Lung (tissue), 12 donors: Measurements from ENCODE around the gene TDRD5. TPM values are rescaled to one million over a fixed set of nuclear protein-coding genes. Genes with fewer than 3 reads are reported as not detected.
"Not testable (repeated sequence)": the region's sequence is repeated elsewhere in the genome, so short reads cannot be mapped to it uniquely, and the experiment has no call there.

Source experiments
- ATAC-seq: fragments of 200-7000 bp; cut with Tn5 transposase; one replicate; pipeline ENCODE4 v1.9.1; 2020; ENCODE audit warnings: moderate number of reproducible peaks; ENCODE audit not compliant: insufficient read depth, low FRiP score
- DNase-seq, 3 donors: peaks; one replicate each; pipeline ENCODE4 v3.0.0-alpha.2; 2013 to 2017
- H3K27ac ChIP-seq, 2 donors: one replicate each; pipeline ENCODE4 v1.5.1; 2013; ENCODE audit warnings: mild to moderate bottlenecking in 2 of 2, moderate library complexity in 2 of 2, control low read depth in 1 of 2, inconsistent platforms in 1 of 2, low read depth in 1 of 2, low read length in 1 of 2
- H3K27me3 ChIP-seq, 3 donors: one replicate each; pipeline ENCODE4 v1.5.1; 2013; ENCODE audit warnings: low read length in 2 of 3; ENCODE audit not compliant: control insufficient read depth in 3 of 3, insufficient read depth in 3 of 3
- H3K36me3 ChIP-seq, 4 donors: one replicate each; pipeline ENCODE4 v1.5.1; 2013; ENCODE audit warnings: low read length in 4 of 4, mild to moderate bottlenecking in 1 of 4, moderate library complexity in 1 of 4; ENCODE audit not compliant: control insufficient read depth in 4 of 4, insufficient read depth in 4 of 4
- H3K4me1 ChIP-seq, 5 donors: one replicate each; pipeline ENCODE4 v1.5.1; 2013; ENCODE audit warnings: low read length in 5 of 5, mild to moderate bottlenecking in 2 of 5, moderate library complexity in 1 of 5; ENCODE audit not compliant: control insufficient read depth in 5 of 5, insufficient read depth in 5 of 5
- H3K4me3 ChIP-seq: one replicate; pipeline ENCODE4 v1.5.1; 2013; ENCODE audit warnings: mild to moderate bottlenecking, control low read depth, moderate library complexity
- H3K9ac ChIP-seq, 2 donors: one replicate each; pipeline ENCODE4 v1.5.1; 2013; ENCODE audit warnings: low read length in 2 of 2, control low read depth in 1 of 2; ENCODE audit not compliant: insufficient read depth in 1 of 2
- H3K9me3 ChIP-seq, 4 donors: one replicate each; pipeline ENCODE4 v1.5.1; 2013; ENCODE audit warnings: low read length in 3 of 4, mild to moderate bottlenecking in 1 of 4, moderate library complexity in 1 of 4; ENCODE audit not compliant: control insufficient read depth in 4 of 4, insufficient read depth in 3 of 4
- WGBS, 2 donors: extraction: QIAGEN DNeasy Blood & Tissue Kit; methylation state at CpG; one replicate each; pipeline ENCODE4 v1.1.7; 2013; 5-methylcytosine and 5-hydroxymethylcytosine counted together
- polyA plus RNA-seq, 2 donors: library from polyadenylated mRNA; stranded (reverse); fragments of 200-250 nt; gene quantifications; one replicate each; pipeline ENCODE4 v1.2.1, GENCODE V29; 2013
- total RNA-seq, 2 donors: library from RNA; depleted of rRNA in 1 of 2; stranded (reverse); fragments of >200 nt in 1 of 2; gene quantifications; one replicate each; pipeline ENCODE4 v1.2.1, GENCODE V29; 2014 to 2021
- TF ChIP-seq, protein P1 (sequence below): IDR thresholded peaks from 2 replicates; pipeline ENCODE4 v1.5.1; 2012; ENCODE audit warnings: mild to moderate bottlenecking; ENCODE audit errors: control extremely low read depth, extremely low read depth
- donor health status: control.
- donor health status: control.
- donor health status: Bipolar disorder and iron deficiency.
- donor health status: healthy.
- donor health status: DM: yes; HTN: yes; CAD: no.

The TDRD5 gene
- total and polyA plus RNA-seq, 4 donors: 0.05 to 0.37 (median 0.15) TPM

DNA sequence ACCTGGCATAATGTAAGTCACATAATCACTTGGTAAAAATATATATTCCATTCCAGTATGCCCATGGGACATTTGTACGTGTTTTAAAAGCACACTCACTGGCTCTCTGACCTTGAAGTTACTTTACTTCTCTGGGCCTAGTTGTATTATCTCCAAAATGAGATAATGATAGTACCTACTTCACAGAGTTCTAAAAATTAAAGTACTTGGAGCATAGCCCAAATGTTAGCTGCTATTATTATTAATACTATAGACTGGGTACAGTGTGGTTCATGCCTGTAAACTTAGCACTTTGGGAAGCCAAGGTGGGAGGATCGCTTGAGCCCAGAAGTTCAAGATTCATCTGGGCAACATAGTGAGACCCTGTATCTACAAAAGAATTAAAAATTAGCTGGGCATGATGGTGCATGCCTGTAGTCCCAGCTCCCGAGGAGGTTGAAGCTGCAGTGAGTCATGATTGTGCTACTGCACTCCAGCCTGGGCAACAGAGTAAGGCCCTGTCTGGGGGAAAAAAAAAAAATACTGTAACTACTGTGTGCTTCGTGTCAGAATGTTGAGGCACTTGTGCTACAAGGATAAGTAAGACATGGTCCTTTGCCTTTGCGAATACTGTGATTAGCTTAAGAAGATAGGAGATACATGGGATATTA, 45.7 kb downstream of the TDRD5 start:
- Histone ChIP-seq H3K4me3 (no peak overlapping the region), H3K27me3 (no peaks in the 10 kb centered on the region), H3K27ac (no peak overlapping the region), H3K36me3 (no peaks in the 10 kb centered on the region), H3K4me1 (peaks cover 0 to 2% (median 0%) of the 10 kb centered on the region in 5 donors), H3K9me3 (no peaks in the 10 kb centered on the region), H3K9ac (no peak overlapping the region)
- WGBS, 2 donors: 71 to 72% methylated on average over 5 of the region's 5 CpGs
- DNase-seq (no peak), ATAC-seq (no peak)
- TF ChIP-seq, protein P1, sequence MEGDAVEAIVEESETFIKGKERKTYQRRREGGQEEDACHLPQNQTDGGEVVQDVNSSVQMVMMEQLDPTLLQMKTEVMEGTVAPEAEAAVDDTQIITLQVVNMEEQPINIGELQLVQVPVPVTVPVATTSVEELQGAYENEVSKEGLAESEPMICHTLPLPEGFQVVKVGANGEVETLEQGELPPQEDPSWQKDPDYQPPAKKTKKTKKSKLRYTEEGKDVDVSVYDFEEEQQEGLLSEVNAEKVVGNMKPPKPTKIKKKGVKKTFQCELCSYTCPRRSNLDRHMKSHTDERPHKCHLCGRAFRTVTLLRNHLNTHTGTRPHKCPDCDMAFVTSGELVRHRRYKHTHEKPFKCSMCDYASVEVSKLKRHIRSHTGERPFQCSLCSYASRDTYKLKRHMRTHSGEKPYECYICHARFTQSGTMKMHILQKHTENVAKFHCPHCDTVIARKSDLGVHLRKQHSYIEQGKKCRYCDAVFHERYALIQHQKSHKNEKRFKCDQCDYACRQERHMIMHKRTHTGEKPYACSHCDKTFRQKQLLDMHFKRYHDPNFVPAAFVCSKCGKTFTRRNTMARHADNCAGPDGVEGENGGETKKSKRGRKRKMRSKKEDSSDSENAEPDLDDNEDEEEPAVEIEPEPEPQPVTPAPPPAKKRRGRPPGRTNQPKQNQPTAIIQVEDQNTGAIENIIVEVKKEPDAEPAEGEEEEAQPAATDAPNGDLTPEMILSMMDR: no peak

DNA sequence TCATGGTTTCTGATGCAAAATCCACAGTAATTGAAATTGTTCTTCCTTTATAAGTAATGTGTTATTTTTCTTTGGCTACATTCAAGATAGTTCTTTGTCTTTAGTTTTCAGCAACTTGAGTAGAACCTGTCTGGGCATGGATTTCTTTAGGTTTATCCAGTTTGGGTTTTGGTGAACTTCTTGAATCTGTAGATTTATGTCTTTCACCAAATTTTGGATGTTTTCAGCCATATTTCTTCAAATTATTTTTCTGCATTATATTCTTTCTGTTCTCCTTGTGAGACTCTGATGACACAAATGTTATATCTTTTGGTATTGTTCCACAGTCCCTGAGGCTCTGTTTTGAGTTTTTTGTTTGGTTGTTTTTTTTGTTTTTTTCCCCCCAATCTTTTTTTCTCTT, 69.4 kb downstream of the TDRD5 start:
- Histone ChIP-seq H3K27ac (no peak overlapping the region), H3K4me1 (no peaks in the 10 kb centered on the region), H3K27me3 (no peaks in the 10 kb centered on the region), H3K9me3 (peaks cover 0 to 6% (median 3%) of the 10 kb centered on the region in 4 donors), H3K9ac (no peak overlapping the region), H3K4me3 (no peak overlapping the region), H3K36me3 (no peaks in the 10 kb centered on the region)
- no peak for DNase-seq
- TF ChIP-seq, protein P1: no peak
- no peak for ATAC-seq

DNA sequence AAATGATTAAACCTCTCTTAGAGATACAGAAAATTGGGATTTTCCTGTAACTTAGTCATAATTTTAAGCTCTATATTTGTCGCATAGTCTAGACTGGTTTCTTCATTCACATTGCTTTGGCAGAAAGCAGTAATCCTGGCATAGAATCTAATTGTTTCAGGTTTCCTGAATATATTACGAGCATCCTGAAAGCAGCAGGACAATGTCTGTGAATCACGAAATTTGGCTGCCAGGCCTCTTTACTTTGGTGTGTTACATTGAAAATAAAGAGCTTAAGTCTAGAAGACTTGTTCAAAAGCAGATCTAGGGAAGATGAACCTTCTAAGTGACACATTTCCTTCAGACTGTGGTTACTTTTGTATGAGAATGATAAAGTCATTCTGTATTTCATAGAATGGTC, 72.2 kb downstream of the TDRD5 start:
- Histone ChIP-seq H3K9me3 (peaks cover 0 to 6% (median 3%) of the 10 kb centered on the region in 4 donors), H3K36me3 (no peaks in the 10 kb centered on the region), H3K27ac (no peak overlapping the region), H3K4me3 (no peak overlapping the region), H3K27me3 (no peaks in the 10 kb centered on the region), H3K9ac (no peak overlapping the region), H3K4me1 (no peaks in the 10 kb centered on the region)
- DNase-seq (no peak), ATAC-seq (no peak)
- 53 to 56% methylated on average over 3 of the region's 3 CpGs for WGBS, 2 donors
- TF ChIP-seq, protein P1: no peak

DNA sequence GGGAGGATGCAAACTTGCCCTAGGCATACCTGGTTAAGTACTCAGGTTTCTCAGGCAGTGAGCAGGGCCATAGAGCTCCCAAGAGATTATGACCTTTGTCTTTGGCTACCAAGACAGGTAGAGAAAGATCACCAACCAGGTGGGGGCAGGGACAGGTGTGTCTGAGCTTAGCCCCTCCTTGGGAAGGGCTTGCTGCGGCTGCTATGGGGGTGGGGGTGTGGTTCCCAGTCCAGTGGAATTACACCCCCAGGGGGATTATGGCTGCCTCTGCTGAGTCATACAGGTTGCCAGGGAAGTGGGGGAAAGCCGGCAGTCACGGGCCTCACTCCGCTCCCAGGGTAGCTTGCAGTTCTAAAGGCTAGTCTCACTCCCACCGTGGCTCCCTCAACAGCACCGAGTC, 86.2 kb downstream of the TDRD5 start:
- ATAC-seq (no peak), DNase-seq (no peak)
- H3K4me1 ChIP-seq: no peaks in the 10 kb centered on the region
- 84 to 86% methylated on average over 6 of the region's 6 CpGs for WGBS, 2 donors
- no peak overlapping the region for H3K4me3 ChIP-seq
- peaks cover 0 to 5% (median 0%) of the 10 kb centered on the region in 4 donors for H3K9me3 ChIP-seq
- TF ChIP-seq, protein P1: no peak
- H3K27ac ChIP-seq: no peak overlapping the region
- H3K36me3 ChIP-seq: no peaks in the 10 kb centered on the region
- no peaks in the 10 kb centered on the region for H3K27me3 ChIP-seq
- H3K9ac ChIP-seq: no peak overlapping the region

DNA sequence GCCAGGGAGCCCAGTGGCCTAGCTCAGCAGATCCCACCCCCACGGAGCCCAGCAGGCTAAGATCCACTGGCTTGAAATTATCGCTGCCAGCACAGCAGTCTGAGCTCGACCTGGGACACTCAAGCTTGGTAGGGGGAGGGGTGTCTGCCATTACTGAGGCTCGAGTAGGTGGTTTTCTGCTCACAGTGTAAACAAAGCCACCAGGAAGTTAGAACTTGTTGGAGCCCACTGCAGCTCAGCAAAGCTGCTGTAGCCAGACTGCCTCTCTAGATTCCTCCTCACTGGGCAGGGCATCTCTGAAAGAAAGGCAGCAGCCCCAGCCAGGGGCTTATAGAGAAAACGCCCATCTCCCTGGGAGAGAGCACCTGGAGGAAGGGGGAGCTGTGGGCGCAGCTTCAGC, 102.9 kb downstream of the TDRD5 start:
- not testable (repeated sequence) for H3K4me3 ChIP-seq, ATAC-seq, H3K9me3 ChIP-seq, H3K9ac ChIP-seq, H3K27ac ChIP-seq, H3K4me1 ChIP-seq, H3K36me3 ChIP-seq, H3K27me3 ChIP-seq
- DNase-seq: peak in 1 of 3 donors; percentile 21
- WGBS, 2 donors: 50 to 73% methylated on average over 5 to 6 of the region's 6 CpGs
